Right cardiac atrium (tissue), 5 donors: ENCODE measurements around the gene HK1. TPM values are rescaled to one million over a fixed set of nuclear protein-coding genes. Genes with fewer than 3 reads are reported as not detected.

Experiments used
- ATAC-seq, 2 donors: fragments of 200-7000 bp; cut with Tn5 transposase; one replicate each; pipeline versions ENCODE4 v1.8.0 to v1.9.1; 2020; ENCODE audit warnings: moderate library complexity in 2 of 2, mild to moderate bottlenecking in 1 of 2
- DNase-seq, 3 donors: peaks; one replicate each; pipeline ENCODE4 v3.0.0-alpha.2; 2020
- H3K27ac ChIP-seq: one replicate; pipeline ENCODE4 v1.5.1; 2013; ENCODE audit warnings: mild to moderate bottlenecking, low read length, control low read depth, moderate library complexity
- H3K27me3 ChIP-seq: one replicate; pipeline ENCODE4 v1.6.1; 2013; ENCODE audit not compliant: control insufficient read depth, insufficient read depth
- H3K4me1 ChIP-seq: one replicate; pipeline ENCODE4 v1.6.1; 2013; ENCODE audit warnings: low read length; ENCODE audit not compliant: control insufficient read depth, insufficient read depth
- H3K4me3 ChIP-seq: one replicate; pipeline ENCODE4 v1.5.1; 2013; ENCODE audit warnings: low read length, control low read depth
- H3K9me3 ChIP-seq: one replicate; pipeline ENCODE4 v1.6.1; 2013; ENCODE audit warnings: low read length; ENCODE audit not compliant: control insufficient read depth
- WGBS: extraction: QIAGEN DNeasy Blood & Tissue Kit; methylation state at CpG from one replicate; pipeline ENCODE4 v1.1.7; 2013; 5-methylcytosine and 5-hydroxymethylcytosine counted together
- intact Hi-C, 4 donors: fragments of 100-400 bp; cut with DNase I; formaldehyde crosslinking; loops; one replicate each; pipeline versions ENCODE4 v1.11.0 to v1.14.0; 2022 to 2023
- polyA plus RNA-seq: library from polyadenylated mRNA; stranded (reverse); fragments of 200-250 nt; gene quantifications from one replicate; pipeline ENCODE4 v1.2.3, GENCODE V29; 2013
- total RNA-seq, 4 donors: library from RNA; stranded (reverse); fragmentation: NEBNext Ultra II Directional; extraction: Animal tissue kit (Norgen Biotek cat#: 25700); gene quantifications; one replicate each; pipeline ENCODE4 v1.2.1, GENCODE V29; 2021
- donor health status: healthy with polysubstance abuse.
- donor health status: DM: no; HTN: yes; CAD: no.
- donor health status: DM: no; HTN: no; CAD: no.
- donor health status: DM: no; HTN: yes; CAD: no; lungs with severe emphysema.
- donor health status: DM: yes; HTN: yes; CAD: no.

The HK1 gene
- total and polyA plus RNA-seq, 5 donors = 165 to 313 (median 278) TPM

DNA sequence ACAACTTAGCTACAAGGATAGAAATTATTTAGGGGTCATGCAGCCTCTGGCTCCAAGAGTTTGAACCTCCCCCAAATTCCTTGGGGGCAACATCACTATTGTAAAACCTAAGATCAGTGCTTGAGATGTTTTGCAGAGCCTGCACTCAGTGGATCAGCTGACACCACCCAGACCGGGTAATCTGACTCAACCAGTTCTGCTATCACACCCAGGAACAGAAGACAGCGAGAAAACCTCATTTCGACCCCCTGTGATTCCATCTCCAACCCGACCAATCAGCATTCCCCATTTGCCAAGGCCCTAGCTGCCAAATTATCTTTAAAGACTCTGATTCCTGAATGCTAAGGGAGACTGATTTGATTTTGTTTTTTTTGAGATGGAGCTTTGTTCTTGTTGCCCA is 133.2 kb downstream of the HK1 start:
- DNase-seq = no peak
- Histone ChIP-seq H3K9me3 (no peaks in the 10 kb centered on the region), H3K27ac (no peak overlapping the region), H3K4me3 (no peak overlapping the region), H3K27me3 (no peaks in the 10 kb centered on the region), H3K4me1 (peaks cover 10% of the 10 kb centered on the region)
- intact Hi-C loops = loop anchor here in 2 of 4 donors (5.0 to 10.0 kb wide), 2 partner anchors 96 to 223 kb away; partner anchors contain the start of gene FAM241B (in 1 of the 2)
- 49% methylated on average over 4 of the region's 4 CpGs for WGBS
- ATAC-seq = no peak

DNA sequence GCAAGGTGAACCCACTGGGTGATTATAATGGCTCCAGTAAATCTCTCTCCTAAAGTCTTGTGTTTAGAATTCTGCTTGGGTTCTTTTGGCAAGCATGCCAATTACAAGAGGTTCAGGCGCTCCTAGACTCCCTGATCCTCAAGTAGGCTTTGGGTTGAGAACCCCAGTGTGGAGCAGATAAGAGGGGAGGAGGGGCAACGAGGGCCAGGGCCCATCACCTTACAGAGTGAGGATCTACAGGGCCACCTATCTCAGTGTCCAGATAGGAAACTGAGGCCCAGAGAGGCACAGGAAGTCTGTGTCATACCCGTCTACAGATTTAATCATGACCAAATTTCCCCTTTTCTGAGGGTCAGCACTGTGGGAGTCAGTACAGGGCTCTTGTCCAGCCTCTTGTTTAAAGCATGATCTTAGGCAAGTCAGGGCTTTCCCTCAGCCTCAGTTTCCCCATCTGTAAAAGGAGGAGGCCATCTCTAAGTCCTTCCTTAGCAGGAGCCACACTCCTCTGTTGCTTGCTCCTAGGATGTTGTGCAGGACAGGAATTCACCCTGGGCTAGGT is 134.0 kb downstream of the HK1 start:
- intact Hi-C loops = loop anchor here in 2 of 4 donors (5.0 to 10.0 kb wide), 2 partner anchors 95 to 222 kb away; partner anchors contain the start of gene FAM241B (in 1 of the 2)
- Histone ChIP-seq H3K4me3 (no peak overlapping the region), H3K27ac (no peak overlapping the region), H3K27me3 (no peaks in the 10 kb centered on the region), H3K4me1 (peaks cover 7% of the 10 kb centered on the region), H3K9me3 (no peaks in the 10 kb centered on the region)
- 79% methylated on average over 3 of the region's 3 CpGs for WGBS
- no peak for DNase-seq
- no peak for ATAC-seq

GRCh38 chr10:69413221-69413865 is 135.0 kb downstream of the HK1 start:
- Histone ChIP-seq H3K9me3 (no peaks in the 10 kb centered on the region), H3K27ac (no peak overlapping the region), H3K4me3 (no peak overlapping the region), H3K4me1 (no peaks in the 10 kb centered on the region), H3K27me3 (no peaks in the 10 kb centered on the region)
- ATAC-seq (peak; percentile 37 to 46), DNase-seq (peak; percentile 76 to 92 (median 86))
- intact Hi-C loops = loop anchor here in 2 of 4 donors (5.0 to 10.0 kb wide), 2 partner anchors 94 to 221 kb away; partner anchors contain the start of gene FAM241B (in 1 of the 2)
- 7% methylated on average over 13 of the region's 13 CpGs for WGBS

- H3K9me3 ChIP-seq = no peaks in the 10 kb centered on the region
- no peak overlapping the region for H3K4me3 ChIP-seq
- intact Hi-C loops = loop anchor here in 2 of 4 donors (5.0 to 10.0 kb wide), 2 partner anchors 93 to 220 kb away; partner anchors contain the start of gene FAM241B (in 1 of the 2)
- H3K4me1 ChIP-seq = no peaks in the 10 kb centered on the region
- no peak overlapping the region for H3K27ac ChIP-seq
- H3K27me3 ChIP-seq = no peaks in the 10 kb centered on the region
- 89% methylated on average over 20 of the region's 20 CpGs for WGBS
- DNase-seq = no peak
- ATAC-seq = no peak
Measured at GRCh38 chr10:69414036-69415018, 136.0 kb downstream of the HK1 start.

DNA sequence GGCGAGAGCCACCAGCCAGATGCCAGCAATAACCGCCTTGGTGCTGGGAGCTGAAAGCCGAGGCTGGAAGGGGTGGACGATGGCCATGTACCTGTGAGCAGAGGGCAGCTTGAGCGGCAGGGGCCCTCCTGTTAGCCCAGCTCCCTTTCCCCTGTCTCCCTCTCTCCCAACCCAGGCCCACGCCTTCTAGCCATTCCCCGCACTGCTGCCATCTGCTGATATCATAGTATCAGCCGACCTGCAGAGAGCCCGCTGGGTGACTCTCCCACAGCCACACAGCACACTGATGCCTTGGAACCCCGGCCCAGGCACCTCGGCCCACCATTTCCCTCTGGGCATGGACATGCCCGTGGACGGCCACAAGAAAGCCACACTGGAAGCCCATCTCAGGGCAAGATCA is 136.8 kb downstream of the HK1 start:
- WGBS = 84% methylated on average over 13 of the region's 13 CpGs
- H3K4me3 ChIP-seq = no peak overlapping the region
- H3K9me3 ChIP-seq = no peaks in the 10 kb centered on the region
- intact Hi-C loops = loop anchor here in 1 of 4 donors (10.0 kb wide), 1 partner anchor 220 kb away; the partner anchor contains the start of gene FAM241B
- H3K4me1 ChIP-seq = no peaks in the 10 kb centered on the region
- H3K27me3 ChIP-seq = no peaks in the 10 kb centered on the region
- H3K27ac ChIP-seq = no peak overlapping the region
- no peak for ATAC-seq
- DNase-seq = no peak

- ATAC-seq = no peak
- no peak overlapping the region for H3K4me3 ChIP-seq
- 89% methylated on average over 10 of the region's 10 CpGs for WGBS
Measured at GRCh38 chr10:69415951-69416350, 137.7 kb downstream of the HK1 start.

DNA sequence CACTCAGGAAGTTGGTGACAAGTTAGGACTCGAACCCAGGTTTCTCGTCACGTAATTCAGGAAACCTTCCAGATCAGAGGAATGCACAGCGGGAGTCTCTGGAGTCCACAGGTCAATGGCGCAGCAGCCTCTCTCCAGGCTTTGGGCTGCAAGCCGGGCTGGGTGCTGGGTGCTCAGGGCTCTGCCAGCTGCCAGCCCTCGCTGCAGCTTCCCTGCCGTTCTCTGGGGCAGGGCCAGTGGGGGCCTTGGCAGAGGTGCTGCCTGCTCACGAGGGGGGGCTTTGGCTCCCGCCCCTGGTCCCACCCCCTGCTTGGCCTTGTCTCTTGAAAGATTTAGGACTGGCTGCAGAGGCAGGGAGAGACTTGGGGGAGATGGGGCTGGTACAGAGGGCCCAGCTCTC is 138.4 kb downstream of the HK1 start, which contains the start of gene TACR2:
TACR2 (minus strand) TSS at position 224 of the 400 bp plus-strand sequence. CDS start 595 bp downstream, outside the sequence.
- Histone ChIP-seq H3K9me3 (no peaks in the 10 kb centered on the region), H3K4me1 (no peaks in the 10 kb centered on the region), H3K27ac (no peak within 1 kb of the TSS), H3K27me3 (no peaks in the 10 kb centered on the region), H3K4me3 (no peak within 1 kb of the TSS)
- peak in 2 of 3 donors; percentile 65 to 78 for DNase-seq
- WGBS = 48% methylated on average over 10 of the region's 10 CpGs
- intact Hi-C loops = loop anchor here in 1 of 4 donors (10.0 kb wide), 1 partner anchor 218 kb away; the partner anchor contains the start of gene FAM241B
- no peak for ATAC-seq

More at GRCh38 chr10:69415951-69416350, 137.7 kb downstream of the HK1 start:
- Histone ChIP-seq H3K4me1 (no peaks in the 10 kb centered on the region), H3K27me3 (no peaks in the 10 kb centered on the region), H3K27ac (no peak overlapping the region), H3K9me3 (no peaks in the 10 kb centered on the region)
- intact Hi-C loops = loop anchor here in 1 of 4 donors (10.0 kb wide), 1 partner anchor 219 kb away; the partner anchor contains the start of gene FAM241B
- peak in 1 of 3 donors; percentile 22 for DNase-seq

DNA sequence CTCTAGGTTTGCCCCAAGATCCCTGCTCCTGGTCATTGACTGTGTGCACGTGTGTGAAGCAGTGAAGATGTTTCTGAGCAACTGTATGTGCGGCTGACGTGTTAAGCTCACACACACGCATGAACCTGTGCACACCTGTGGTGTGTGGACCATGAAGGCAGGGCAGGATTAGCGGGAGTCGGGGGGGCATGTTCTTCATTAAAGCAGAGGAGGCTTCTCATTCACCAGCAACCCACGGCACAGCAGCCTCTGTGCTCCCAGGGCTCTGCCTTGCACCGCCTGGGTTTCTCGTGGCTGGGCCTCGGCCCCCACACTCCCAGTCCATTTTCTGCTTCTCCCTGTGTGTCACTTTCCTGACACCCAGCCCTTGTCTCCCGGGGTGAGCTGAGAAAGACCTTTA is 139.2 kb downstream of the HK1 start:
- Histone ChIP-seq H3K4me1 (no peaks in the 10 kb centered on the region), H3K4me3 (no peak overlapping the region), H3K27ac (no peak overlapping the region), H3K9me3 (no peaks in the 10 kb centered on the region), H3K27me3 (no peaks in the 10 kb centered on the region)
- DNase-seq (peak in 1 of 3 donors; percentile 13), ATAC-seq (no peak)
- 85% methylated on average over 11 of the region's 11 CpGs for WGBS
- intact Hi-C loops = loop anchor here in 1 of 4 donors (10.0 kb wide), 1 partner anchor 217 kb away; the partner anchor contains the start of gene FAM241B

GRCh38 chr10:69418052-69418752 is 139.9 kb downstream of the HK1 start:
- no peak for ATAC-seq
- Histone ChIP-seq H3K27me3 (no peaks in the 10 kb centered on the region), H3K9me3 (no peaks in the 10 kb centered on the region), H3K27ac (no peak overlapping the region), H3K4me1 (no peaks in the 10 kb centered on the region), H3K4me3 (no peak overlapping the region)
- peak in 1 of 3 donors; percentile 43 for DNase-seq
- 82% methylated on average over 8 of the region's 8 CpGs for WGBS
- intact Hi-C loops = loop anchor here in 1 of 4 donors (10.0 kb wide), 1 partner anchor 217 kb away; the partner anchor contains the start of gene FAM241B
